ENCODE data around the gene G2E3.
"Not testable (repeated sequence)": the region's sequence is repeated elsewhere in the genome, so short reads cannot be mapped to it uniquely, and the experiment has no call there.

G2E3 gene

GRCh38 chr14:30576333-30576732 is 17.4 kb downstream of the G2E3 start:
- H3K27me3 ChIP-seq (ENCODE audit: control insufficient read depth, insufficient read depth, low read length); H3K4me3 ChIP-seq (ENCODE audit: low read depth, low read length); H3K9ac ChIP-seq (ENCODE audit: low read depth, low read length); H3K27ac ChIP-seq (ENCODE audit: low read depth, low read length); H3K36me3 ChIP-seq (ENCODE audit: control insufficient read depth, insufficient read depth, low read length); H3K9me3 ChIP-seq (ENCODE audit: control insufficient read depth, insufficient read depth, low read length): not testable (repeated sequence)
- H3K4me1 ChIP-seq (ENCODE audit: control insufficient read depth, insufficient read depth, low read length), result peaks cover 53% of the 10 kb centered on the region

DNA sequence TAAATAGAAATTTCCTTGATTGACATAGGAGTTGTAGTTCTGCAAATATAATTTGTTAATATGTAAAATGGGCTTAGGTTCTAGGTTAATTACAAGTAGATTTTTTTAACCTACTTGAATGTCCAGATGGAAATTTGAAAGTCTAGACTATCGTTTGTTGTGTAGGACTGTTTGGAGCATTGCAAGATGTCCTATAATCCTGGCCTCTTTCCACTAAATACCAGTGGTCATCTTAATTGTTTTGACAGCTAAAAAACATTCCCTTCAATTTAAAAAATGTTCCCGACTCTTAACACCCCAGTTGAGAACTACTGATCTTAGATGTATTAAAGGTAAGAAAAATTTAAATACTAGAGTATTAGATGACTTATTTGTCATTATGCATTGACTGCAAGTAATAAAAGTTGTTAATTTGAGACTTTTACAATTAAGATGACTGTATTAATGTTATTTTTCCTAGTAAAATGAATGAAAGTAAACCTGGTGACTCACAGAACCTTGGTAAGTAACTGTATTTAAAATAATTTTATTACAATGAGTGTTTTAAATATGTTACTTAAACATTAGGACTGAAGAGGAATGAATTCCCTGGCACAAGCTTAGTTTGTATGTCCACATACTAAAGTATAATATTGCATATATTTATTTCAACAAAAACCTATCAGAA is 21.8 kb downstream of the G2E3 start:
- Histone ChIP-seq H3K4me3 (ENCODE audit: low read depth, low read length) (no peak overlapping the region), H3K4me1 (ENCODE audit: control insufficient read depth, insufficient read depth, low read length) (peaks cover 16% of the 10 kb centered on the region), H3K27me3 (ENCODE audit: control insufficient read depth, insufficient read depth, low read length) (no peaks in the 10 kb centered on the region), H3K36me3 (ENCODE audit: control insufficient read depth, insufficient read depth, low read length) (peaks cover 23% of the 10 kb centered on the region; the same call in 1 of the 2 replicates), H3K9ac (ENCODE audit: low read depth, low read length) (no peak overlapping the region), H3K9me3 (ENCODE audit: control insufficient read depth, insufficient read depth, low read length) (no peaks in the 10 kb centered on the region; the same call in 1 of the 2 replicates), H3K27ac (ENCODE audit: low read depth, low read length) (no peak overlapping the region)

GRCh38 chr14:30581283-30581625 is 22.3 kb downstream of the G2E3 start:
- Histone ChIP-seq H3K36me3 (ENCODE audit: control insufficient read depth, insufficient read depth, low read length) (peaks cover 23% of the 10 kb centered on the region; the same call in 1 of the 2 replicates), H3K27ac (ENCODE audit: low read depth, low read length) (no peak overlapping the region), H3K27me3 (ENCODE audit: control insufficient read depth, insufficient read depth, low read length) (no peaks in the 10 kb centered on the region), H3K4me3 (ENCODE audit: low read depth, low read length) (no peak overlapping the region), H3K9me3 (ENCODE audit: control insufficient read depth, insufficient read depth, low read length) (no peaks in the 10 kb centered on the region; the same call in 1 of the 2 replicates), H3K9ac (ENCODE audit: low read depth, low read length) (no peak overlapping the region), H3K4me1 (ENCODE audit: control insufficient read depth, insufficient read depth, low read length) (peaks cover 11% of the 10 kb centered on the region)

DNA sequence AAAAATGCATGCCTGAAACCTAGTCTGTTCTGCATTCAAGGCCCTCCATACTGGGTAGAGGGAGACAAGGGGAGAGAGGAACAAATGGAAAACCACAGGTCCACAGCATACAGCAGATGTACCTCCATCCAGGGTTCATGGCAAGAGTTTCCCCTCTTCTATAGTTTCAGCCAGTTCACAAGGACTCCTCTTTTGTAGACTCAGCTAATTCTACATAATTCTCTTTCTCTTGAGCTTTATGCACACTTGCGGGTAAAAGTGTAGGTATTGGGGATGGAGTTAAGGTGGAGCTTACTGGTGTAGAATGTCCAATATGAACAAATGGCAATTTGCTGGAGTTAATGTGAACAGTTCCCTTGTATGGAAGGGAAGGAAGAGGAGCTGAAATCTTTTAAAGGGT is 23.4 kb downstream of the G2E3 start:
- Histone ChIP-seq H3K9ac (ENCODE audit: low read depth, low read length) (no peak overlapping the region), H3K36me3 (ENCODE audit: control insufficient read depth, insufficient read depth, low read length) (peaks cover 32% of the 10 kb centered on the region), H3K27me3 (ENCODE audit: control insufficient read depth, insufficient read depth, low read length) (no peaks in the 10 kb centered on the region), H3K9me3 (ENCODE audit: control insufficient read depth, insufficient read depth, low read length) (no peaks in the 10 kb centered on the region; the same call in 1 of the 2 replicates), H3K4me1 (ENCODE audit: control insufficient read depth, insufficient read depth, low read length) (peaks cover 3% of the 10 kb centered on the region), H3K27ac (ENCODE audit: low read depth, low read length) (no peak overlapping the region), H3K4me3 (ENCODE audit: low read depth, low read length) (no peak overlapping the region)

DNA sequence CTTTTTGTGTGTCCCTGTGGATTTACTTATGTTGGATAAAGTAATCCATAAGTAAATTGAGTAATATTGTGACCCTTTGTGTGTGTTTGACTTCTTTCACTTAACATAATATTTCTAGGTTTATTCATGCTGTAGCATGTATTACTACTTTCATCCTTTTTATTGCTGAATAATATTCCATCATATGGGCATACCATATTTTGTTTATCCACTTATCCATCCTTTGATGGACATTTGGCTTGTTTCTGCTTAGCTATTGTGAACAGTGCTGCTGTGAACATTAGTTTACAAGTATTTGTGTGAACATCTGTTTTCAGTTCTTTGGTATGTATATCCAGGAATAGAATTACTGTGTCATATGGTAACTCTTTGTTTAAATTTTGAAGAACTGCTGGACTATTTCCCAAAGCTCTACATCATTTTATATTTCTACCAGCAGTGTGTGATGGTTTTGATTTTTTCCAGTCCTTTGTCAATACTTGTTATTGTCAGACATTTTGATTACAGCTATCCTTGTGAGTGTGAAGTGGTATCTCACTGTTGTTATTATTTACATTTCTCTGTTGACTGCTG is 25.2 kb downstream of the G2E3 start:
- H3K9ac ChIP-seq (ENCODE audit: low read depth, low read length), result no peak overlapping the region
- H3K4me3 ChIP-seq (ENCODE audit: low read depth, low read length), result no peak overlapping the region
- H3K27ac ChIP-seq (ENCODE audit: low read depth, low read length), result no peak overlapping the region
- peaks cover 49% of the 10 kb centered on the region for H3K36me3 ChIP-seq (ENCODE audit: control insufficient read depth, insufficient read depth, low read length)
- no peaks in the 10 kb centered on the region for H3K27me3 ChIP-seq (ENCODE audit: control insufficient read depth, insufficient read depth, low read length)
- no peaks in the 10 kb centered on the region for H3K4me1 ChIP-seq (ENCODE audit: control insufficient read depth, insufficient read depth, low read length)
- H3K9me3 ChIP-seq (ENCODE audit: control insufficient read depth, insufficient read depth, low read length), result no peaks in the 10 kb centered on the region; the same call in 1 of the 2 replicates

DNA sequence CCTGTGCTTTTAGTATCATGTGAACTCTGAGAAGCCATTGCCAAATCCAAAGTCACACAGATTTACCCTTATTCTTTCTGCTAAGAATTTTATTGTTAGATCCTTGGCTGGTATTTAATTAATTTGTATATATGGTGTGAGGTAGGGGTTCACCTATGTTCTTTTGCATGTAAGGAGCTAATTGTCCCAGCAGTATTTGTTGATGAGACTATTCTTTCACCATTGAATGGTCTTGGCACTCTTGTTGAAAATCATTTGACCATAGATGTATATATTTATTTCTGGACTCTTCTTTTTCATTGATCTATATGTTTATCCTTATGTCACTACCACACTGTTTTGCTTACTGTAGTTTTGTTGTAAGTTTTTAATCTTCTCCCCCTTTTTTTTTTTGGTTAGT is 26.2 kb downstream of the G2E3 start:
- Histone ChIP-seq H3K27ac (ENCODE audit: low read depth, low read length) (no peak overlapping the region), H3K4me1 (ENCODE audit: control insufficient read depth, insufficient read depth, low read length) (no peaks in the 10 kb centered on the region), H3K4me3 (ENCODE audit: low read depth, low read length) (no peak overlapping the region), H3K36me3 (ENCODE audit: control insufficient read depth, insufficient read depth, low read length) (peaks cover 60% of the 10 kb centered on the region), H3K27me3 (ENCODE audit: control insufficient read depth, insufficient read depth, low read length) (no peaks in the 10 kb centered on the region), H3K9me3 (ENCODE audit: control insufficient read depth, insufficient read depth, low read length) (no peaks in the 10 kb centered on the region; the same call in 1 of the 2 replicates), H3K9ac (ENCODE audit: low read depth, low read length) (no peak overlapping the region)

GRCh38 chr14:30587141-30587540 is 28.2 kb downstream of the G2E3 start:
- Histone ChIP-seq H3K36me3 (ENCODE audit: control insufficient read depth, insufficient read depth, low read length) (peaks cover 73% of the 10 kb centered on the region), H3K4me3 (ENCODE audit: low read depth, low read length) (no peak overlapping the region)

DNA sequence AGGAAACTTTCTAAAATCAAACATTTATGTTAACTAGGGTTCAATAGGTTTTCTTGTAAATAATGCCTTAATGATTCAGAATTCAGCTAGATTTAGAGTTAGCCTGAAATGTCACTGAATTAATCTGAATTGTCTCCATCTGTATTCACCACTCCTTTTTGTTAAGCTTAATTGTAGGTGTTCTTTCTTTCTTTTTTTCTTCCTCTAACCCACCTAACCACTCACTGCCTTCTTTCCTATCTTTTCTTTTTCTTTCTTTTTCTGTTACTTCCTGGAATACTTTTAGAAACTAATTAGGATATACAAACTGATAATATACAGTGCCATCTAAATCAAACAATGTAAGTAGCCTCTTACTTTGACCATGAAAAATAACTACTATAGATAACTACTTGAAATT is 29.9 kb downstream of the G2E3 start:
- Histone ChIP-seq H3K27ac (ENCODE audit: low read depth, low read length) (no peak overlapping the region), H3K4me3 (ENCODE audit: low read depth, low read length) (no peak overlapping the region), H3K9ac (ENCODE audit: low read depth, low read length) (no peak overlapping the region), H3K27me3 (ENCODE audit: control insufficient read depth, insufficient read depth, low read length) (no peaks in the 10 kb centered on the region), H3K4me1 (ENCODE audit: control insufficient read depth, insufficient read depth, low read length) (no peaks in the 10 kb centered on the region), H3K9me3 (ENCODE audit: control insufficient read depth, insufficient read depth, low read length) (no peaks in the 10 kb centered on the region; the same call in 1 of the 2 replicates), H3K36me3 (ENCODE audit: control insufficient read depth, insufficient read depth, low read length) (peaks cover 79% of the 10 kb centered on the region)

More at GRCh38 chr14:30587141-30587540, 28.2 kb downstream of the G2E3 start:
- Histone ChIP-seq H3K27ac (ENCODE audit: low read depth, low read length) (no peak overlapping the region), H3K9ac (ENCODE audit: low read depth, low read length) (no peak overlapping the region), H3K9me3 (ENCODE audit: control insufficient read depth, insufficient read depth, low read length) (no peaks in the 10 kb centered on the region; the same call in 1 of the 2 replicates), H3K4me1 (ENCODE audit: control insufficient read depth, insufficient read depth, low read length) (no peaks in the 10 kb centered on the region), H3K27me3 (ENCODE audit: control insufficient read depth, insufficient read depth, low read length) (no peaks in the 10 kb centered on the region)

DNA sequence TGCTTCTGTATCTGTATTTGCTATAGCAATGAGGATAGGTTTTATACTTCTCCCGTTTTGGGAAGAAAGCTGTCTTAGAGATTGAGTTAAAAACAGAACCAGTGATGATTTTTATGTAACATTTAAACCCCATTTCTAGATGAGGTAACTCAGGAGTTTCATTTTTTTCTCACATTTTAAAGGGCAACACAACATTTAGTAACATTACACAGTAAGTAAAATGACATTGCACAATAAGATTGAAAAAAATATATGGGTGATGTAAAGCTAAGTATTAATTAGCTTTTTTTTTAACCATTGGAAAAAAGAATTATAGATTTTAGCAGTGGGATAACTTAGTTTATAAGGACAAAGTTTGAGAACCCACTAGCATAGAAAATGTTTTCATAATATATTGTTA is 38.0 kb downstream of the G2E3 start:
- Histone ChIP-seq H3K4me3 (ENCODE audit: low read depth, low read length) (no peak overlapping the region), H3K27me3 (ENCODE audit: control insufficient read depth, insufficient read depth, low read length) (no peaks in the 10 kb centered on the region), H3K9ac (ENCODE audit: low read depth, low read length) (no peak overlapping the region), H3K4me1 (ENCODE audit: control insufficient read depth, insufficient read depth, low read length) (no peaks in the 10 kb centered on the region), H3K9me3 (ENCODE audit: control insufficient read depth, insufficient read depth, low read length) (no peaks in the 10 kb centered on the region), H3K27ac (ENCODE audit: low read depth, low read length) (no peak overlapping the region), H3K36me3 (ENCODE audit: control insufficient read depth, insufficient read depth, low read length) (peaks cover 90% of the 10 kb centered on the region)

GRCh38 chr14:30597504-30597903 is 38.5 kb downstream of the G2E3 start:
- Histone ChIP-seq H3K27me3 (ENCODE audit: control insufficient read depth, insufficient read depth, low read length) (no peaks in the 10 kb centered on the region), H3K27ac (ENCODE audit: low read depth, low read length) (no peak overlapping the region), H3K9me3 (ENCODE audit: control insufficient read depth, insufficient read depth, low read length) (no peaks in the 10 kb centered on the region), H3K36me3 (ENCODE audit: control insufficient read depth, insufficient read depth, low read length) (peaks cover 91% of the 10 kb centered on the region), H3K4me1 (ENCODE audit: control insufficient read depth, insufficient read depth, low read length) (no peaks in the 10 kb centered on the region), H3K9ac (ENCODE audit: low read depth, low read length) (no peak overlapping the region), H3K4me3 (ENCODE audit: low read depth, low read length) (no peak overlapping the region)

Data from HUES48 (cell line).